Activated CD4-positive, alpha-beta T cell treated with anti-CD3 and anti-CD28 coated beads for 24 hours (primary cell): ENCODE data around the gene KDM3A.
"Not testable (repeated sequence)": the region's sequence is repeated elsewhere in the genome, so short reads cannot be mapped to it uniquely, and the experiment has no call there.

Source experiments
- DNase-seq, 2 donors: peaks; one replicate each; pipeline ENCODE4 v3.0.0-alpha.2; 2020; ENCODE audit warnings: low read depth in 2 of 2

KDM3A gene

GRCh38 chr2:86476092-86476491 lies 34.9 kb downstream of the KDM3A start:
- DNase-seq, result no peak

- no peak for DNase-seq
Observed at GRCh38 chr2:86476918-86477317, 35.7 kb downstream of the KDM3A start.

- no peak for DNase-seq
Observed at GRCh38 chr2:86477349-86477748, 36.2 kb downstream of the KDM3A start.

GRCh38 chr2:86480105-86480504 lies 38.9 kb downstream of the KDM3A start:
- DNase-seq, result no peak

GRCh38 chr2:86482034-86482433 lies 40.9 kb downstream of the KDM3A start:
- DNase-seq, result peak in 1 of 2 donors; percentile 10

GRCh38 chr2:86484385-86484784 lies 43.2 kb downstream of the KDM3A start:
- no peak for DNase-seq

GRCh38 chr2:86485103-86485502 lies 43.9 kb downstream of the KDM3A start:
- no peak for DNase-seq

- DNase-seq, result no peak
Observed at GRCh38 chr2:86485802-86486201, 44.6 kb downstream of the KDM3A start.

- DNase-seq, result no peak
Observed at GRCh38 chr2:86487062-86487461, 45.9 kb downstream of the KDM3A start.

- DNase-seq, result no peak
Observed at GRCh38 chr2:86488561-86489250, 47.5 kb downstream of the KDM3A start.

GRCh38 chr2:86489542-86489941 lies 48.4 kb downstream of the KDM3A start:
- no peak for DNase-seq

- no peak for DNase-seq
Observed at GRCh38 chr2:86490245-86490644, 49.1 kb downstream of the KDM3A start.

- no peak for DNase-seq
Observed at GRCh38 chr2:86491088-86491487, 49.9 kb downstream of the KDM3A start.

- no peak for DNase-seq
Observed at GRCh38 chr2:86492048-86492453, 50.9 kb downstream of the KDM3A start.

GRCh38 chr2:86496391-86496790 lies 55.2 kb downstream of the KDM3A start:
- DNase-seq, result not testable (repeated sequence)

GRCh38 chr2:86498468-86499260 lies 57.5 kb downstream of the KDM3A start:
- no peak for DNase-seq

GRCh38 chr2:86499326-86499725 lies 58.2 kb downstream of the KDM3A start:
- DNase-seq, result no peak

GRCh38 chr2:86500325-86501083 lies 59.3 kb downstream of the KDM3A start:
- no peak for DNase-seq

- no peak for DNase-seq
Observed at GRCh38 chr2:86507600-86507999, 66.4 kb downstream of the KDM3A start.

GRCh38 chr2:86510436-86510933 lies 69.3 kb downstream of the KDM3A start:
- no peak for DNase-seq

GRCh38 chr2:86512034-86512433 lies 70.9 kb downstream of the KDM3A start:
- DNase-seq, result no peak

GRCh38 chr2:86512892-86513291 lies 71.7 kb downstream of the KDM3A start:
- no peak for DNase-seq
